H1 (cell line): ENCODE results near the gene NPSR1. TPM values are rescaled to one million over a fixed set of nuclear protein-coding genes. Genes with fewer than 3 reads are reported as not detected.

Experiments used
- CTCF ChIA-PET: fragments of 300-600 bp; sonication (Branson Sonifier 250); formaldehyde crosslinking; loops from one replicate; lab custom pipeline; 2021; ENCODE audit not compliant: partially characterized antibody; lab: Charles Lee
- POLR2A ChIA-PET: fragments of 300-600 bp; sonication (Branson Sonifier 250); formaldehyde crosslinking; loops from one replicate; lab custom pipeline; 2021; ENCODE audit warnings: inconsistent platforms; ENCODE audit not compliant: partially characterized antibody; lab: Charles Lee
- DNase-seq, 2 experiments: peaks; one replicate each; pipeline versions ENCODE4 v3.0.0 to v3.0.0-alpha.2; 2010 to 2022; ENCODE audit warnings: low spot score in 2 of 2, low read depth in 1 of 2, mixed read lengths in 1 of 2
- FAIRE-seq: peaks from 2 replicates; lab custom pipeline; 2011; peaks lifted over from hg19 to GRCh38; lab: Jason Lieb, UNC
- H2AFZ ChIP-seq: 2 replicates; pipeline ENCODE4 v1.8.1; 2012; ENCODE audit warnings: low read length, inconsistent platforms
- H2AK5ac ChIP-seq: 2 replicates; pipeline ENCODE4 v1.6.1; 2013; ENCODE audit warnings: low read depth, low read length
- H2BK120ac ChIP-seq: replicated peaks from 2 replicates; pipeline ENCODE3; 2013; ENCODE audit warnings: low read depth, low read length, inconsistent platforms
- H2BK12ac ChIP-seq: 2 replicates; pipeline ENCODE4 v1.6.1; 2013; ENCODE audit warnings: low read depth, low read length
- H2BK15ac ChIP-seq: 2 replicates; pipeline ENCODE4 v1.6.1; 2013; ENCODE audit warnings: low read length
- H2BK20ac ChIP-seq: 2 replicates; pipeline ENCODE4 v1.6.1; 2013; ENCODE audit warnings: low read length
- H2BK5ac ChIP-seq: 2 replicates; pipeline ENCODE4 v1.6.1; 2013; ENCODE audit warnings: low read depth, low read length
- H3K14ac ChIP-seq: 2 replicates; pipeline ENCODE4 v1.6.1; 2013; ENCODE audit warnings: inconsistent platforms; ENCODE audit not compliant: insufficient read length
- H3K18ac ChIP-seq: 2 replicates; pipeline ENCODE4 v1.6.1; 2013; ENCODE audit warnings: low read length; ENCODE audit errors: extremely low read depth
- H3K23ac ChIP-seq: 2 replicates; pipeline ENCODE4 v1.6.1; 2013; ENCODE audit warnings: inconsistent platforms; ENCODE audit not compliant: insufficient read length
- H3K23me2 ChIP-seq: 2 replicates; pipeline ENCODE4 v1.6.1; 2013; ENCODE audit warnings: low read depth, low read length
- H3K27ac ChIP-seq: 2 replicates; pipeline ENCODE4 v1.6.1; 2011; ENCODE audit warnings: low read depth, low read length, inconsistent platforms
- H3K27me3 ChIP-seq, 4 experiments: replicated peaks in 1 of 4; 1 replicate in 1 of 4; 2 replicates in 3 of 4; pipeline versions ENCODE4 v1.6.1 to v1.8.1; 2011 to 2013; ENCODE audit warnings: low read length in 3 of 4, mild to moderate bottlenecking in 3 of 4, inconsistent platforms in 2 of 4, mixed read lengths in 2 of 4, moderate library complexity in 1 of 4; ENCODE audit not compliant: control insufficient read depth in 3 of 4, insufficient read depth in 3 of 4; ENCODE audit errors: extremely low read depth in 1 of 4
- H3K36me3 ChIP-seq, 4 experiments: 2 replicates each; pipeline versions ENCODE4 v1.6.1 to v1.8.1; 2011 to 2013; ENCODE audit warnings: mild to moderate bottlenecking in 4 of 4, low read length in 3 of 4, moderate library complexity in 2 of 4, control low read depth in 1 of 4, inconsistent platforms in 1 of 4; ENCODE audit not compliant: insufficient read depth in 4 of 4, control insufficient read depth in 2 of 4
- H3K4ac ChIP-seq: replicated peaks from 2 replicates; pipeline ENCODE3; 2013; ENCODE audit warnings: low read length, low read depth, mixed read lengths, inconsistent platforms; ENCODE audit not compliant: insufficient read length
- H3K4me1 ChIP-seq, 4 experiments: replicated peaks in 1 of 4; 1 replicate in 1 of 4; 2 replicates in 3 of 4; pipeline versions ENCODE4 v1.6.1 to v1.8.1; 2011 to 2013; ENCODE audit warnings: low read length in 3 of 4, inconsistent platforms in 2 of 4, mixed read lengths in 1 of 4; ENCODE audit not compliant: insufficient read depth in 4 of 4, control insufficient read depth in 3 of 4
- H3K4me2 ChIP-seq, 2 experiments: 2 replicates each; pipeline versions ENCODE4 v1.6.1 to v1.8.1; 2011 to 2013; ENCODE audit warnings: low read depth in 2 of 2, low read length in 2 of 2, control low read depth in 1 of 2, inconsistent platforms in 1 of 2, mild to moderate bottlenecking in 1 of 2; ENCODE audit not compliant: insufficient read depth in 1 of 2
- H3K4me3 ChIP-seq, 4 experiments: fragments of 200-600, 300-600 bp in 1 of 4; sonication (generic), shearing (Covaris generic), sonication (Bioruptor Twin) in 1 of 4; 2 replicates each; pipeline versions ENCODE4 v1.5.1 to v1.8.1; 2011 to 2016; ENCODE audit warnings: low read length in 4 of 4, low read depth in 3 of 4, control low read depth in 2 of 4, inconsistent platforms in 2 of 4, mild to moderate bottlenecking in 2 of 4, mixed read lengths in 1 of 4, moderate library complexity in 1 of 4; ENCODE audit not compliant: insufficient read depth in 2 of 4; ENCODE audit errors: extremely low read depth in 1 of 4
- H3K56ac ChIP-seq: replicated peaks from 2 replicates; pipeline ENCODE3; 2013; ENCODE audit warnings: low read depth, mild to moderate bottlenecking, mixed read lengths, low read length, inconsistent platforms; ENCODE audit not compliant: insufficient read length
- H3K79me1 ChIP-seq: 2 replicates; pipeline ENCODE4 v1.6.1; 2013; ENCODE audit warnings: low read depth, low read length, control low read depth
- H3K79me2 ChIP-seq, 2 experiments: 2 replicates each; pipeline versions ENCODE4 v1.6.1 to v1.8.1; 2012 to 2013; ENCODE audit warnings: low read length in 2 of 2, mild to moderate bottlenecking in 2 of 2, inconsistent platforms in 1 of 2; ENCODE audit not compliant: insufficient read depth in 2 of 2, control insufficient read depth in 1 of 2
- H3K9ac ChIP-seq, 4 experiments: replicated peaks in 1 of 4; 1 replicate in 1 of 4; 2 replicates in 3 of 4; pipeline versions ENCODE4 v1.6.1 to v1.8.1; 2011 to 2013; ENCODE audit warnings: low read depth in 3 of 4, low read length in 3 of 4, control low read depth in 2 of 4, mild to moderate bottlenecking in 2 of 4, moderate library complexity in 2 of 4, inconsistent platforms in 1 of 4; ENCODE audit errors: extremely low read depth in 1 of 4
- H3K9me3 ChIP-seq, 2 experiments: 2 replicates each; pipeline versions ENCODE4 v1.6.1 to v1.8.1; 2012 to 2013; ENCODE audit warnings: mild to moderate bottlenecking in 2 of 2, moderate library complexity in 2 of 2, control low read depth in 1 of 2, inconsistent platforms in 1 of 2, low read depth in 1 of 2, low read length in 1 of 2, mixed read lengths in 1 of 2; ENCODE audit not compliant: insufficient read depth in 2 of 2
- H4K20me1 ChIP-seq, 2 experiments: replicated peaks in 1 of 2; 2 replicates each; pipeline versions ENCODE3 to v1.8.1; 2011 to 2013; ENCODE audit warnings: inconsistent platforms in 2 of 2, low read length in 2 of 2, mild to moderate bottlenecking in 1 of 2; ENCODE audit not compliant: insufficient read depth in 2 of 2, control insufficient read depth in 1 of 2
- H4K5ac ChIP-seq: 2 replicates; pipeline ENCODE4 v1.6.1; 2013; ENCODE audit warnings: low read length, low read depth, mixed read lengths, inconsistent platforms; ENCODE audit not compliant: insufficient read length
- H4K8ac ChIP-seq: 2 replicates; pipeline ENCODE4 v1.8.0; 2013; ENCODE audit warnings: mild to moderate bottlenecking, moderate library complexity, low read length, inconsistent platforms; ENCODE audit not compliant: insufficient read depth; ENCODE audit errors: extremely low read depth
- H4K91ac ChIP-seq: replicated peaks from 2 replicates; pipeline ENCODE3; 2013; ENCODE audit warnings: low read length, mixed read lengths, inconsistent platforms; ENCODE audit not compliant: insufficient read length
- BCL11A ChIP-seq, 2 experiments: IDR thresholded peaks; one replicate each; pipeline ENCODE4 v1.6.1; 2011; ENCODE audit warnings: low read depth in 2 of 2, low read length in 2 of 2, mild to moderate bottlenecking in 2 of 2
- CTCF ChIP-seq, 3 experiments: IDR thresholded peaks; 1 replicate in 2 of 3; 2 replicates in 1 of 3; pipeline versions ENCODE4 v1.5.1 to v1.6.1; 2011; ENCODE audit warnings: low read length in 3 of 3, mild to moderate bottlenecking in 3 of 3, inconsistent platforms in 2 of 3, low read depth in 1 of 3, moderate library complexity in 1 of 3; ENCODE audit not compliant: insufficient read depth in 1 of 3; ENCODE audit errors: control extremely low read depth in 1 of 3
- EZH2 ChIP-seq: fragments of 200-600 bp; sonication (generic); IDR thresholded peaks from 2 replicates; pipeline ENCODE4 v1.7.1; 2012; ENCODE audit warnings: low read depth, mild to moderate bottlenecking, moderate library complexity, low read length, inconsistent platforms; ENCODE audit not compliant: severe bottlenecking
- GABPA ChIP-seq: IDR thresholded peaks from 2 replicates; pipeline ENCODE4 v1.6.1; 2011; ENCODE audit warnings: mild to moderate bottlenecking, low read length, moderate library complexity, borderline replicate concordance; ENCODE audit not compliant: insufficient read depth
- GTF2F1 ChIP-seq: IDR thresholded peaks from 2 replicates; pipeline ENCODE4 v1.6.1; 2012; ENCODE audit warnings: low read depth, low read length, improper control_type of control experiment, borderline replicate concordance
- HDAC6 ChIP-seq: IDR thresholded peaks from one replicate; pipeline ENCODE4 v1.7.1; 2012; ENCODE audit warnings: low read depth, mild to moderate bottlenecking, inconsistent platforms, low read length, moderate library complexity
- KDM5A ChIP-seq: fragments of 200-600 bp; IDR thresholded peaks from 2 replicates; pipeline ENCODE4 v1.7.1; 2012; ENCODE audit warnings: mild to moderate bottlenecking, low read length, inconsistent platforms, mixed read lengths
- RBBP5 ChIP-seq: IDR thresholded peaks from 2 replicates; pipeline ENCODE4 v1.7.1; 2012; ENCODE audit warnings: low read depth, mild to moderate bottlenecking, inconsistent platforms, low read length, moderate library complexity, borderline replicate concordance
- RFX5 ChIP-seq: IDR thresholded peaks from 2 replicates; pipeline ENCODE4 v1.6.1; 2011; ENCODE audit warnings: low read depth, low read length, improper control_type of control experiment, borderline replicate concordance
- RXRA ChIP-seq: IDR thresholded peaks from 2 replicates; pipeline ENCODE4 v1.6.1; 2011; ENCODE audit warnings: low read depth, mild to moderate bottlenecking, low read length, moderate library complexity; ENCODE audit not compliant: insufficient read depth
- SP4 ChIP-seq: IDR thresholded peaks from 2 replicates; pipeline ENCODE4 v1.6.1; 2012; ENCODE audit warnings: low read length, inconsistent platforms
- YY1 ChIP-seq: IDR thresholded peaks from 2 replicates; pipeline ENCODE4 v1.6.1; 2011; ENCODE audit warnings: low read depth, mild to moderate bottlenecking, low read length
- WGBS, 2 experiments: shearing (Covaris generic) in 1 of 2; methylation state at CpG; one replicate each; pipeline versions ENCODE4 v1.1.6 to v1.1.7; 2013 to 2015; ENCODE audit warnings: low lambda C conversion rate in 2 of 2, mixed read lengths in 2 of 2, inconsistent platforms in 1 of 2, low coverage in 1 of 2, missing lambda C conversion rate in 1 of 2; ENCODE audit not compliant: insufficient replicate concordance in 2 of 2, insufficient coverage in 1 of 2, insufficient read length in 1 of 2; ENCODE audit errors: extremely low coverage in 1 of 2, missing lambda C conversion rate in 1 of 2; 5-methylcytosine and 5-hydroxymethylcytosine counted together
- polyA plus RNA-seq, 7 experiments: library from polyadenylated mRNA; depleted of rRNA in 3 of 7; stranded (reverse) in 5 of 7; unstranded in 2 of 7; fragments of >200 nt in 5 of 7; fragments of 200-250 nt in 2 of 7; gene quantifications; 1 replicate in 5 of 7; 2 replicates in 1 of 7; 4 replicates in 1 of 7; pipeline versions ENCODE4 v1.2.1 to v1.2.3, GENCODE V29; 2011 to 2013; ENCODE audit warnings: missing spikeins in 2 of 7, mixed read lengths in 2 of 7
- total RNA-seq: library from RNA; stranded (reverse); fragmentation: NEBNext Ultra II Directional; extraction: Animal tissue kit (Norgen Biotek cat#: 25700); gene quantifications from 2 replicates; pipeline ENCODE4 v1.2.1, GENCODE V29; 2021

Gene NPSR1
- total and polyA plus RNA-seq, 2 of the 8 experiments (the other 6 are each of a cell fraction or from before 2014, with no cell fraction given), result not detected

DNA sequence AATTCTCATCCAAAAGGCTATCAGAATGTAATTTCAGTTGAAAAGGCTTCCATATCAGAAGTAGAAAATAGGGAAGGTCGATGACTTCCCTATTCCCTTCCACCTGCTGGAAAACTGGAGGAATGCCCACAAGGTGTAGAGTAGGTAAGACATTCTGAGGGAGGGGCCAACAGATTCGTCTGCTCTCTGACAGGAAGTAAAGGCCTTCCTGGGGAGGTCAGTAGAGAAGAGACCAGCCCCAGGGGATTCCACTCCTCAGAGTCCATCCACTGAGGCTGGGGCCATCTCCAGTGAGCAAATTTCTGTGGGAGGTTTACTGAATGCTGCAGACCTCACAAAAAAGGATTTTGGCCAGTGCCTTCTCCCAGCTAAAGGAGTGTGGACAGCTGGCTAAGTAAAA is 19.5 kb downstream of the NPSR1 start:
- FAIRE-seq (no peak), DNase-seq (no peak)
- Histone ChIP-seq H3K4ac (no peak overlapping the region), H3K4me2 (no peak overlapping the region), H3K36me3 (no peaks in the 10 kb centered on the region), H2BK20ac (no peak overlapping the region), H3K4me1 (peaks cover 0 to 2% (median 0%) of the 10 kb centered on the region in 4 experiments; a peak in 1 of 7 replicates), H3K18ac (no peak overlapping the region), H3K9me3 (no peaks in the 10 kb centered on the region), H3K27ac (no peak overlapping the region), H3K23me2 (no peaks in the 10 kb centered on the region), H3K4me3 (no peak overlapping the region), H2AFZ (no peak overlapping the region), H4K5ac (no peak overlapping the region), H4K20me1 (no peaks in the 10 kb centered on the region), H3K9ac (no peak overlapping the region), H3K56ac (no peak overlapping the region), H2BK12ac (no peak overlapping the region), H3K27me3 (no peaks in the 10 kb centered on the region), H4K8ac (no peak overlapping the region), H2AK5ac (no peak overlapping the region), H3K14ac (no peak overlapping the region), H3K79me2 (no peaks in the 10 kb centered on the region), H2BK120ac (no peak overlapping the region), H2BK15ac (no peak overlapping the region), H4K91ac (no peak overlapping the region), H2BK5ac (no peak overlapping the region), H3K79me1 (no peaks in the 10 kb centered on the region), H3K23ac (no peak overlapping the region)
- WGBS, 2 experiments, result 90% methylated on average over 2 of the region's 2 CpGs; no CpG with 5 or more reads in 1 of the 2 experiments
- CTCF ChIA-PET, result interaction anchor here (1.2 kb wide), 1 partner anchor 514 kb away, joined by 3 read pairs; no protein-coding TSS in a partner anchor
- POLR2A ChIA-PET, result no interaction called here
- TF ChIP-seq CTCF (IDR thresholded peaks at IDR 0.05; ENCODE audit: control extremely low read depth in 1 of 3, insufficient read depth in 1 of 3, low read depth in 1 of 3, low read length in 3 of 3) (no peak), RXRA (no peak), RFX5 (no peak), EZH2 (no peak), HDAC6 (no peak), GTF2F1 (no peak), RBBP5 (no peak), SP4 (no peak), GABPA (no peak), KDM5A (no peak), BCL11A (IDR thresholded peaks at IDR 0.05; ENCODE audit: low read depth in 2 of 2, low read length in 2 of 2) (no peak), YY1 (no peak)
